Stimulated activated CD8-positive, alpha-beta memory T cell treated with anti-CD3 and anti-CD28 coated beads, Interleukin-7, amount 100 ng/mL, for 48 hours (primary cell): ENCODE results near the gene OLFM2.

ENCODE experiments used
- DNase-seq, 2 donors: peaks; one replicate each; pipeline ENCODE4 v3.0.0-alpha.2; 2020; ENCODE audit warnings: low read depth in 1 of 2; ENCODE audit errors: extremely low read depth in 1 of 2

The OLFM2 gene

DNA sequence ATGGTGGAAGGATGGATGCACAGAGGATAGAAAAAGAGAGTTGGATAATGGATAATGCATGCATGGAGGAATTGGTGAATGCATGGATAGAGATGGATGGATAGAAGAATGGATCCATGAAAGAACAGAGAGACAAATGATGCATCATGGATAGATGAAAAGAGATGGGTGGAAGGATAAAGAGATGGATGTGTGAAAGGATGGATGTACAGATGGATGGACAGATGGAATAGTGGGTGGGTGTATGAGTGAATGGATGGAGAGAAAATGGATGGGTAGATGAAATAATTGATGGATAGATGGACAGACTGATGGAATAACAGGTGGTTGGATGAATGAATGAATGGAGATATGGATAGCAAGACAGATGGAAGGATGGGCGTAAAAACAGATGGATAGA lies 25.7 kb downstream of the OLFM2 start:
- no peak for DNase-seq

DNA sequence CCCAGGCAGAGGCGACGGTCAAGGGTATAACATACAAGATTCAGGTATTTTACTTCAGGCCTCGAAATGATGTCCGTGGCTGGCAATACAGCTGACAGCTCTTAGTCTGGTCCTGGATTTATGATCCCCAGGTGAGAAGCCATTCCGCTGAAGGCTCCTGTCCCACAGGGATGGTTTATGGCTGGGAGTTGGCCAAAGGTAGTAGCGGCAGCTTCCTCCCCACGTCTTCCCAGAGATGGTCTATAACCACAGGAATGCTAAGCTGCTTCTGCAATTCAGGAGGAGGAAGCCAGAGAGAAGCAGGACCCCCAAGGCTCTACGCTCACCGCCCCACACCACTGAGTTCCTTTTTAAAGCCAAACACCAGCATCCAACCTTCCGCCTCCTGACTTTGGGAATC lies 27.1 kb downstream of the OLFM2 start:
- no peak for DNase-seq

DNA sequence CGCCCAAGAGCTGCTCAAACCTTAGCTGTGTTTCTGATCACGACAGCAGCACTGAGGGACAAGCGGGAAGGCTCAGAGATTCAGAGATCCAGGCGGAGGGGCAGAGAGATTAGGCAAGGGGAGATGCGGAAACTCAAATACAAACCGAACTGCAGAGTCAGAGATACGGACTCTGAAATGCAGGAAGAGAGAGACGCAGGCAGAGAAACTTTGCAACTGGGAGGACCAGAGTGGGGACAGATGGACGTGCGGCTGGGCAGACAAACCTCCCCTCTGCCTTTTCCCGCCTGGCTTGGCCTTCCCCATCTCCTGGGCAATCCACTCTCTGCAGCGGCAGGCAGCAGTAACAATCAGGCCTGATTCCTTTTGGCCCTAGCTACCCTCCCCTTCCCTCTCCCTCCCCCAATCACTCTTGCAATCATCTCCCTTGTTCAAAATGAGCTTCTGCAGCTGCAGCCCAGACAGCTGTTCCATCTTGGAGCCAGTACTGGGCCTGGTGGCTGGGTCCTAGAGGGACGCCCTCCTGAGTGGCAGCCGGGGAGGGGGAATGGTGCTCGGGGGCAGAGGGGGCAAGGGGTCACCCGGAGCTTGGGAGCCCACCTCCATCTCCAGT lies 29.7 kb downstream of the OLFM2 start:
- no peak for DNase-seq

DNA sequence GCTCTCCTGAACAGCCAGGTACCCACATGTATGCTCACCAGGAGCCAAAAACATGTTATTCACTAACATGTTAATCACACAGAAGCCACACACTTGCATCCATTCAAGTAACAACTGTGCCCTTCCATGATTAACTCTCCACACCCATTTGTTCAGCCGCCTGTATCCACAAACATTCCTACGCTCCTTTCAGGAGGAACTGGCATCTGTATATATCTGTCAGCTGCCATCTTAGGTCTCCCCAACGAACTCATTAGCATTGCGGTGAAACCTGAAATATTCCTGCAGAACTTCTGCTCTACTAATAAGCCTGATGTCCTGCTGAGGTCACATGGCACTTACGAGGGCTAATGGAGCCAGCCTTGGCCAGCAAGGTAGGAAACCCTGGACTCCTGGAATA lies 33.0 kb downstream of the OLFM2 start:
- DNase-seq = no peak

DNA sequence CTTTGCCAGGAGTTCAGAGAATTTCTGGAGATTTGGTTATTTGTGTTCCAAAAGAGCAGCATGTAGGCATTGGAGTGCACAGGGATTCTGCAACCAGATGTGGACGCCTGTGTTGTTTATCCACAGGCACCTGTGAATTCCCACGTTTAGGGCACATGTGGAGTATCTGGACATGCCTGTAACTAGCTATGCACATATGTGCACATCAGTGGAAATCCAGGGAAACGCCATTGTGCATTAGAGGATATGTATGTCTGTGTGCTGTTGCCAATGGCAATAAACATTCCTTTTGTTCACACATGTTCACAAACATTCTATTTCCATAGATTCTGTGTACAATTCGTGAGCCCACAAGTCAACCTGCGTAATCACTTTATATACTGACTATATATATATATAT lies 34.7 kb downstream of the OLFM2 start:
- no peak for DNase-seq

DNA sequence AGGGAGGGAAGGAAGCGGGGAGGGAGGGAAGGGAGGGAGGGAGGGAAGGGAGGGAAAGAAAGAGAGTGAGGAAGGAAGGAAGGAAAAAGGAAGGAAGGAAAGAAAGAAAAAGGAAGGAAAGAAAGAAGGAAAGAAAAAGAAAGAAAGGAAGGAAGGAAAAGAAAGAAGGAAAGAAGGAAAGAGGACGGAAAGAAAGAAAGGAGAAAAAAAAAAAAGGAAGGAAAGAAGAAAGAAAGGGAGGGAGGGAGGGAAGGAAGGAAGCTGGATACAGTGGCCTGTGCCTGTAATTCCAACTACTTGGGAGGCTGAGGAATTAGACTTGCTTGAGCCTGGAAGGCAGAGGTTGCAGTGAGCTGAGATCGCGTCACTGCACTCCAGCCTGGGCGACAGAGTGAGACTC lies 35.3 kb downstream of the OLFM2 start:
- DNase-seq = no peak

DNA sequence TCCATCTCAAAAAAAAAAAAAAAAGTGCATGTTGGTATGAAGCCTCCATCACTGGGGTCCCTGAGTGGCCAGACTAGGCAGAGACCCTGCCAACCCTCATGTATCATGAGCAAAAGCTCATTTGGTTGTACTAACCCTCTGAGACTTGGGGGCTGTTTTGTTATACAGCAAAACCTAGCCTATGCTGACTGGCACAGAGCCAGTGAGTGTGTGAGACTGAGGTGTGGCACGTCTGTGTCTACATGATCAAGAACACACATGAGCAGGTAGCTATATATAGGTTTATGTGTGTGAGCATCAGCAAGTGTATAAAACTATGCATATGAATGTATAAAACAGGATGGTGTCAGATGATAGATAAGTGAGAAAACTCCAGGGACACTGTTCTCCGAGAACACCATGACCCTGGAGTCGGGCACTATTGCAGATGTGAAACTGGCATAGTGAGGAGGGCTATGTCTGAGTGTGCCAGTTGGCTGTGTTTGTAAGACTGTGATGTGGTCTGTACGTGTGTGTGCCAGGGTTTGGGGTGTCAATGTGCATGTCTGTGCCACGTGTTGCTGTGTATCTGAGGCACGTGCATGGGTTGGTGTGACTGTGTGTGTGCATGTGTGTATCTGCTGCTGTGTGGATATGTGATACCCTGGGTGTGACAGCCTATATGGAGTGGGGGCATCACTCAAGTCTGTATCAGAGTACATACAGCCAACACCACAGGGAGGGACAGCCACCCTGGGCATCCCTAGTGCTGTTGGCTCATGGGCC lies 44.5 kb downstream of the OLFM2 start:
- DNase-seq = no peak

DNA sequence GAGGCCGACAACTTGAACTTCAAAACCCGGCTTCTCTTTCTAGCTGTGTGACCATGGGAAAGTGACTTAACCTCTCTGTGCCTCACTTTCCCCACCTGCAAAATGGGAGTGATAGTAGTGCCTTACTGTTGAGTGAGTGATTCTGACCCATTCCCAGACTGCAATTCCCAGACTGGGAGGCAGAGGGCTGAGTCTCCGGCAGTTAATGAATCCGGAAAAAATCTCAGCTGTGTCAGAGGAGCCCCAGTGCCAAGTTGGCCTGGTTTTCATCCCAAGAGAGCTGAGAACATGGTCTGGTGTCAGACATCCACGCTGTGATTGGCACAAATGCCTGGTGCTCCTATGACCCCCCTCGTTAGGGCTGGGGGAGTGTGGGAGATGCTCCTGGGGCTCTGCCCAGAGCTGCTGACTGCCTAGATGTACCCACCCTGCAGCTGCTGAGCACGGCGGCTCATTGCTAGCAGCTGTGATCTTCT lies 51.2 kb downstream of the OLFM2 start:
- DNase-seq = no peak

DNA sequence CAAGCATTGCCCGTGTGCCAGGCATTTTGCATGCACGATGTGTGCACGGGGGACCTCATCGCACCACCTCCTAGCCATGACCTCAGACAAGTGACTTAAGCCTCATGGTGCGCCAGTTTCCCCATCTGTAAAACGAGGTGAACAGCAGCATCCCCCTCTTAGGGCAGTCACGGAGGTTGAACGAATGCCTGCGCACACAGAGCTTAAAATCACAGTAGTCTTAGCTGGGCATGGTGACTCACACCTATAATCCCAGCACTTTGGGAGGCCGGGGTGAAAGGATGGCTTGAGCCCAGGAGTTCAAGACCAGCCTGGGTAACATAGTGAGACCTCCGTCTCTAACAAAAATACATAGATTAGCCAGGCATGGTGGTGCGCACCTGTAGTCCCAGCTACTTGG lies 52.6 kb downstream of the OLFM2 start:
- no peak for DNase-seq

DNA sequence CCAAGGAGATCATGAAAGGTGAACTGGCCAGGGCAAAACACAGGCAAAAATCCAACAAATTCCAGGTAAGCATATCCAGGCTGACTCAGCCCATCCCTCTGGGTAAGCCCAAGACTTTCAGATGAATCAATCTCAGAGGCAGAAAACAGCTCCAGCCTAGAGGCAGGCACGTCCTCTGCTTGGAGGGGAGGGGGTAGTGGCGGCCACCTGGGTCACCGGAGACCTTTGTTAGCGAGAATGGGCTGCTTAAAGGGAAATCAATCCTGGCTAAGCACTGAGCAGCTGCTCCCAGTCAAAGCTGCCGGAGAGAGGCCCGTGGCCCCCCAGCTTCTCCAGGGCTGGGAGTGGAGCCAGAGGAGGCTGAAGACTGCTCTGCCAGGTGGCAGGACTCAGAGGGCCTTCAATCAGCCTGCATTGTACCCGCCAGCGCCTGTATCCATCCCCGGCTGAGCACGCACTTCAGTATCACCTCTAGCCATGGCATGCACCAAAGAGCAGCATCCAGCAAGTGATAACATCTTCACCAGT lies 53.0 kb downstream of the OLFM2 start:
- DNase-seq = no peak

DNA sequence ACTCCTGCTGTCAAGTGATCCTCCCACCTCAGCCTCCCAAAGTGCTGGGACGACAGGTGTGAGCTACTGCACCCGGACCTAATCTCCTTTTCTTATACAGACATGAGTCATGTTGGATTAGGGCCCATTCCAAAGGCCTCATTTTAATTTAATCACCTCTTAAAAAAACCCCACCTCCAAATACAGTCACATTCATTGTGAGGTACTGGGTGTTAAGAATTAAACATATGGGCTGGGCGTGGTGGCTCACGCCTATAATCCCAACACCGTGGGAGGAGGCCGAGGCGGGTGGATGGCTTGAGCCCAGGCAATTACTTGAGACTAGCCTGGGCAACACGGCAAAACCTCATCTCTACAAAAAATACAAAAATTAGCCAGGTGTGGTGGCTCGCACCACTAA lies 54.6 kb downstream of the OLFM2 start:
- DNase-seq = no peak

DNA sequence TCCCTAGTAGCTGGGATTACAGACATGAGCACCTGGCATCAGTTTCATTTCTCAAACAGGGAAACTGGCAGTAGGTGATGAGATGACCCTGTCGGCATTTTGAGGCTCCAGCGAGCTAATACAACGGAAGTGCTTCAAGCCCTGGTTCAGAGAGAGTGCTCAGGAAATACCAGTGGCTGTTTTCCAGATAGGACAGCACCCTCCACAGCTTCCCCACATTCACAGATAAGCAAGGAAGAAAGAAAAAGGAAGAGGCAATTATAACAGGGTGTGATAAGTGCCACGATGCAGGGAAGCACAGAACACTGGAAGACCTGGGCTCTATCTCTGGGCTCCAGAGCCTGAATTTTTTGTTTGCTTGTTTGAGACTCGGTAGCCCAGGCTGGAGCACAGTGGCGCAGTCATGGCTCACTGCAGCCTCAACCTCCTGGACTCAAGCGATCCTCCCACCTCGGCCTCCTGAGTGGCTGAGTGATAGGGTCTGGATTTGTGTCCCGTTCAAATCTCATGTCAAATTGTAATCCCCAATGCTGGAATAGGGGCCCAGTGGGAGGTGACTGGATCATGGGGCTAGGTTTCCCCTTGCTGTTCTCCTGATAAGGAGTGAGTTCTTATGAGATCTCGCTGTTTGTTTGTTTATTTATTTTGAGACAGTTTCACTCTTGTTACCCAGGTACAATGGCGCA lies 57.7 kb downstream of the OLFM2 start:
- no peak for DNase-seq

DNA sequence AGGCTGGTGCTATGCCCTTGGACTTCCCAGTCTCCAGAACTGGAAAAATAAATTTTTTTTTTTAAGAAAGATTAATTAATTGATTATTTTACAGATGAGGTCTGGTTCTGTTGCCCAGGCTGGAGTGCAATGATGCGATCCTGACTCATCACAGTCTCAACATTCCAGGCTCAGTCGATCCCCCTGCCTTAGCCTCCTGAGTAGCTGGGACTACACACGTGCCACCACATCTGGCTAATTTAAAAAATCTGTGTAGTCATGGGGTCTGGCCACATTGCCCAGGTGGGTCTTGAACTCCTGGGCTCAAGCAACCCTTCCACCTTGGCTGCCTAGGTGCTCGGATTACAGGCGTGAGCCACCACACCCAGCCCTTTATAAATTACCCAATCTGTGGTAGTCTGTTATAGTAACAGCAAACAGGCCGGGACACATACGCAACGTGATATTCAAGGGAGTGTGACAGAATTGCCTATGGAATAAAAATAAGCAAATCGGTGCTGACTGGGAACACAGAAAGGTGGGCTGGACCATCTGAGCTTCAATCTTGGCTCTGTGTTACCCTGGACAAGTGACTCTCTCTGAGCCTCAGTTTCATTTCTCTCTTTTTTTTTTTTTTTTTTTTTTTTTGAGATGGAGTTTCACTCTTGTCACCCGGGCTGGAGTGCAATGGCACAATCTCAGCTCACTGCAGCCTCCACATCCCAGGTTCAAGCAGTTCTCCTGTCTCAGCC lies 58.4 kb downstream of the OLFM2 start:
- DNase-seq = no peak

DNA sequence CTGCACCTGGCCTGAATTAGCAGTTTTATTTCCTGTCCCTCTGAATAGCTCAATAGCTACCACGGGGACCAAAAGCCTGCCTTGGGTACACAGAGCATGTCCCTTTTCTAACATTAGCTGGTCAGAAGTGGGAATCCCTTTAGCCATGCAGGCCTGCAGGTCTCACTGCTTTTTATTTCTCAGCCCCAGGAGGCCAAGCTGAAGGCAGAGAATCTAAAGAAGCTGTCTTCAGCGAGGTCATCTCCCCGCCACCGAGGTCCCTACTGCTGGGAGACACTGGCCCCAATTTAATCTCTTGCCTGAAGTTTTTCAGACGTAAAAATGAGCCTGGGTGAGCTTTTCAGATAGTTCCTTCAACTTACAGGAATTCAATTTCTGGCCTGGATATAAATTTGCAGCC lies 60.5 kb downstream of the OLFM2 start:
- DNase-seq = no peak

DNA sequence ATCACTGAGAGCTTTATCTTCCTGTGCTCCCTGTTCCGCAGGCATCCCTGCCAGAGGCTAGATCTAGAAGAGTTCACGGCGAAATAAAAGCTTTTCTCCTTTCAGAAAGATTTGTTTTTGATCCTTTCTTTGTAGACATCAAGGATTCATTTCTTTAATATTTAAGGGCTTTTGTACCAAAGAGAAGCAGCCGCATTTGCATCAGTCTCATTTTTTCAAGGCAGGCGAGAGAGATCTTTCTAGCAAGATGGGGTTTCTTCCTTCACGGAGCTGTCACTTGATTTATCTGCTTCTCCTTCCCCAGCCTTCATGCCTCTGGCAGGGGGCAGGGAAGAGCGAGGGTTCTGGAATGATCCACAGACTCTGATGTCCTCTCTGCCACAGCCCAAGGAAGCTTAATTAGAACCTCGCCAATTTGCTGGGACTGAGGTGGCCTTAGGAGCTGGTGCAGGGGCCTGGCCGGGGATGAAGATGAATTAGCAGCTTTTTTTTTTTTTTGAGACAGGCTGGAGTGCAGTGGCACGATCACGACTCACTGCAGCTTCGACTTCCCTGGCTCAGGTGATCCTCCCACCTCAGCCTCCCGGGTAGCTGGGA lies 61.2 kb downstream of the OLFM2 start:
- no peak for DNase-seq

DNA sequence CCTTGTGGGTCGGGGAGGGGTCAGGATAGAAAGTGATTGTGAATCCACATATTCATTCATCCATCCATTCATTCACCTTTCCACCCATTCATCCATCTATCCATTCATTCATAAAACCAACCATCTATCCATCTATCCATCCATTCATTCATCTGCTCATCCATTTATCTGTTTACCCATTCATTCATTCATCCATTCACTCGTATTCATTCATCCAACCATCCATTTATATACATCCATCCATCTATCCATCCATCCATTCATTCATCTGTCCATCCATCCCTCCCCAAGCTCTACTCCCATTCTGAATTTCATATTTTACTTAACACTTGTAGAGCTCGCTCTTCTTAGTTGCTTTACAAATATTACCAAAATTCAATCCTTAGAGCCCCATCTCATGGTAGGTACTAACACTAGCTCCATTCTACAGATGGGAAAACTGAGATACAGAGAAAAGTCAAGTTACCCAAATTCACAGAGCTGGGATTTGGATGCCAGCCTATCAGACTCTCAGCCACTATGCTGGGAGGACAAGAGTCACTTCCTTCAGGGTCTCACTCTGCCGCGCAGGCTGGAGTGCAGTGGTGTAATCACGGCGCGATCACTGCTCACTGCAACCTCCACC lies 63.6 kb downstream of the OLFM2 start:
- DNase-seq = no peak

DNA sequence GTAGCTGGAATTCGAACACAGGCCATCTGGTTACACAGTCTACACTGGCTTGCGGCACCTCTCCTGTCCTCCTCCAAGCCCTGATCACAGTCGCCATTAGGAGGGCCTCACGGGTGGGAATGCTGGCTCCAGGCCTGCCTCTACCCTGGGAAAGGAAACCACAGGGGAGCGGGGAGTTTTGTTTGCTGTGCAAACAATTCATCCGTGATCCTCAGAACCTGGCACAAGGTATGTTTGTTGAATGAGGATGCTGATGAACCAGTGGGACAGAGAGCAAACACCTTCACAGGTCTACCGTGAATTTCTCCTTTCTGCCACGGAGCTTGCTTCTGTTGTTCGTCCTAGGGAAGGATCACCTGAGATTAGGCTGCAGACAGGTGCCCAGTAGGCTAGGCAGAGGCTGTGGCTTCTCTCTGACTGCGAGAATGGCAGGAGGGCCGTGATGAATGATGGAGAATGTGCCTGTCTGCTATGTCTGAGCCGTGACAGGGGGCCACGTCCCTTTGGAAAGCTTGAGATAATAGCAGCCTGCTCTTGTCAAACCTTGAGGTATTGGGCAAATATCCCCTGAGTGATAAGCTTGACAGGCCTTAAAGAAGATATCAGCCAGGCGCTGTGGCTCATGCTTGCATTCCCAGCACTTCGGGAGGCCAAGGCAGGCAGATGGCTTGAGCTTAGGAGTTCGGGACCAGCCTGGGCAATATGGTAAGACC lies 64.5 kb downstream of the OLFM2 start:
- no peak for DNase-seq

DNA sequence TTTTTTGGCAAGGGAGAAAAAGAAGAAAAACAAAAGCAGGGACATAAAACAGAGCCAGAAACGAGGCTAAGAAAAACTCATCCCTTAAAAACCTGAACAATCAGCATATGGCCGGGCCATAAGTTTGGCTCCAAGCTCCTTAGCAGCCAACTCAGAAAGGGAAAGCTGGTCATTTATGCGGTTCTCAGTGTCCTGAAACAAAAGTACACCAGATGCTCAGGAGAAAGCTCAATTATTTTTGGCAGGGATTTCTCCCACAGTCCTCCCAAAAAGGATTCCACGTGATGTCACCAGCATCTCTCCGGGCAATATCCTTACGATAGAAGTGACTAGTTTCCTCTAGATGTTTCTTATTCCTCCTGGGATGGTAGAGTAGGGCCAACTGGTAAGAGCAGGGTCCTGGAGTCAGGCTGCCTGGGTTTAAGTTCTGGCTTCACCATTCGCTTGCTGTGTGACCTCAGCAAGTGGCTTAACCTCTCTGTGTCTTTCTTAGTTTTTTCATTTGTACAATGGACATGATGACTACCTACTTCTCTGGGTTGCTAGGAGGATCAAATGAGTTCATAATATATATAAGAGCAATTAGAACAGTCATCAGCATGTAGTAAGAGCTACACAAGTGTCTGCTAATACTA lies 67.2 kb downstream of the OLFM2 start:
- DNase-seq = no peak
